HFF-Myc (cell line): ENCODE data around the gene SH2D7.
A peak's percentile ranks its signal among the peaks of the same experiment; 100 is the strongest.
"Not testable (repeated sequence)": the region's sequence is repeated elsewhere in the genome, so short reads cannot be mapped to it uniquely, and the experiment has no call there.

Source experiments
- DNase-seq: peaks from one replicate; pipeline ENCODE4 v3.0.0-alpha.2; 2011; ENCODE audit warnings: low read depth; ENCODE audit errors: extremely low read depth
- H3K4me3 ChIP-seq: replicated peaks from 2 replicates; pipeline ENCODE4 v1.5.1; 2011; ENCODE audit warnings: low read depth, mild to moderate bottlenecking, control low read depth, low read length
- TF ChIP-seq, protein P1 (sequence below): IDR thresholded peaks from 2 replicates; pipeline ENCODE4 v1.5.1; 2012; ENCODE audit warnings: mild to moderate bottlenecking, low read depth, low read length, control low read depth; ENCODE audit errors: missing control alignments

Gene SH2D7

DNA sequence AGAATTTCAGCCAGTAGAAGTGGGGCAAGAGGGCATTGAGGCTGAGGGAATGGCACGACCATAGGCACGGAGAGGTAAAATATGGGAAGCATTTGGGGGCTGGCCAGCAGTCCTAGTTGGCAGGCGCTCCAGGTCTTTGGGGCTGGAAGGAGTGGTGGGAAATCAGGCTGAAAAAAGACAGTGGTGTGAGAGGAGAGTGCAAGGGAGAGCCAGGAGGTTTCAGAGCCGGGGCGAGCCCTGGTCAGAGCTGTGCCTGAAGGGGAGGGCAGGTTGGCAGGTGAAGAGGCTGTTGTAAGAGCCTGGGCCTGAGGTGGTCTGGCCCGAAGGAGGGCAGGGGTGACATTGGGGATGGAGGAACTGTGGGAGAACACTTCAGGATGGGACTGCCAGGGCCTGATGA, 55.2 kb downstream of the SH2D7 start:
- TF ChIP-seq, protein P1, sequence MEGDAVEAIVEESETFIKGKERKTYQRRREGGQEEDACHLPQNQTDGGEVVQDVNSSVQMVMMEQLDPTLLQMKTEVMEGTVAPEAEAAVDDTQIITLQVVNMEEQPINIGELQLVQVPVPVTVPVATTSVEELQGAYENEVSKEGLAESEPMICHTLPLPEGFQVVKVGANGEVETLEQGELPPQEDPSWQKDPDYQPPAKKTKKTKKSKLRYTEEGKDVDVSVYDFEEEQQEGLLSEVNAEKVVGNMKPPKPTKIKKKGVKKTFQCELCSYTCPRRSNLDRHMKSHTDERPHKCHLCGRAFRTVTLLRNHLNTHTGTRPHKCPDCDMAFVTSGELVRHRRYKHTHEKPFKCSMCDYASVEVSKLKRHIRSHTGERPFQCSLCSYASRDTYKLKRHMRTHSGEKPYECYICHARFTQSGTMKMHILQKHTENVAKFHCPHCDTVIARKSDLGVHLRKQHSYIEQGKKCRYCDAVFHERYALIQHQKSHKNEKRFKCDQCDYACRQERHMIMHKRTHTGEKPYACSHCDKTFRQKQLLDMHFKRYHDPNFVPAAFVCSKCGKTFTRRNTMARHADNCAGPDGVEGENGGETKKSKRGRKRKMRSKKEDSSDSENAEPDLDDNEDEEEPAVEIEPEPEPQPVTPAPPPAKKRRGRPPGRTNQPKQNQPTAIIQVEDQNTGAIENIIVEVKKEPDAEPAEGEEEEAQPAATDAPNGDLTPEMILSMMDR = no peak
- H3K4me3 ChIP-seq = no peak overlapping the region
- DNase-seq = no peak

GRCh38 chr15:78148392-78149067, 56.2 kb downstream of the SH2D7 start:
- no peak for DNase-seq
- TF ChIP-seq, protein P1 = no peak
- peak overlapping the region; percentile 65 for H3K4me3 ChIP-seq

DNA sequence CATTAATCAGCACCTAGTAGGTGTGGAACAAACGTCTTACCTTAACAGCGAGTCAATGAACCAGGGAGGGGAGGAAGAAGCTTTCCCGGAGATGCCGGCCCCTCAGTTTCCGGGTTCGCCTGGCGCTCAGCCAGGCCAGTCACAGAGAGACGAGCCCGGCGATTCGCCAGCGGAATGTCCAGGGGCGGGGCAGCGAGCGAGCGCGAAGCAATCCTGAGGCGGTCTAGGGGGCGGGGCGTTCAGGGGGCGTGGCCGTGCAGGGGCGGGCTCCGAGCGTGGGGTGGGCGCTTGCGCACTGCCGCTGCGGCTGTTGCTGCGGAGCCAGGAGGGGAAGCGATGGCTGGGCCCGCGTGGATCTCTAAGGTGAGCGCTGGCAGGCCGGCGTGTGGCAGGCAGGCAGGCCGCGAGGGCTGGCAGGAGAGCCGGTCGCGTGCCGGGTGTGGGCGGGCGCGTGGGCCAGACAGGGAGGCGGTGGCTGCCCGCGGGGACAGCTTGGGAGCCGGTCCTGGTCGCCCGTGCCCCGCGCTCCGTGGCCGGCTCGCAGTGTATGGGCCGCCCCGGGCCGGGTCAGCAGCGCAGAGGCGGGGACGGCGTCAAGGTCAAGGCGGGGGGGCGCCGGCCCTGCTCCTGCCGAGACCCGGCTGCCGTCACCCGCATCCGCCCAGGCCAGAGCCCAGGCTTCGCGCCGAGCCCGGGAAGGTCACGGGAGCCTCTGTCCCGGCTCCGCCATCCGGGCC, 56.9 kb downstream of the SH2D7 start, which contains the start of gene IDH3A:
TSS of gene IDH3A (plus strand) at position 295 of the 737 bp plus-strand sequence. CDS start at position 337, 42 bp downstream.
- TF ChIP-seq, protein P1 = no peak
- peak within 1 kb of the TSS; percentile 65 for H3K4me3 ChIP-seq
- DNase-seq = peak; percentile 75

DNA sequence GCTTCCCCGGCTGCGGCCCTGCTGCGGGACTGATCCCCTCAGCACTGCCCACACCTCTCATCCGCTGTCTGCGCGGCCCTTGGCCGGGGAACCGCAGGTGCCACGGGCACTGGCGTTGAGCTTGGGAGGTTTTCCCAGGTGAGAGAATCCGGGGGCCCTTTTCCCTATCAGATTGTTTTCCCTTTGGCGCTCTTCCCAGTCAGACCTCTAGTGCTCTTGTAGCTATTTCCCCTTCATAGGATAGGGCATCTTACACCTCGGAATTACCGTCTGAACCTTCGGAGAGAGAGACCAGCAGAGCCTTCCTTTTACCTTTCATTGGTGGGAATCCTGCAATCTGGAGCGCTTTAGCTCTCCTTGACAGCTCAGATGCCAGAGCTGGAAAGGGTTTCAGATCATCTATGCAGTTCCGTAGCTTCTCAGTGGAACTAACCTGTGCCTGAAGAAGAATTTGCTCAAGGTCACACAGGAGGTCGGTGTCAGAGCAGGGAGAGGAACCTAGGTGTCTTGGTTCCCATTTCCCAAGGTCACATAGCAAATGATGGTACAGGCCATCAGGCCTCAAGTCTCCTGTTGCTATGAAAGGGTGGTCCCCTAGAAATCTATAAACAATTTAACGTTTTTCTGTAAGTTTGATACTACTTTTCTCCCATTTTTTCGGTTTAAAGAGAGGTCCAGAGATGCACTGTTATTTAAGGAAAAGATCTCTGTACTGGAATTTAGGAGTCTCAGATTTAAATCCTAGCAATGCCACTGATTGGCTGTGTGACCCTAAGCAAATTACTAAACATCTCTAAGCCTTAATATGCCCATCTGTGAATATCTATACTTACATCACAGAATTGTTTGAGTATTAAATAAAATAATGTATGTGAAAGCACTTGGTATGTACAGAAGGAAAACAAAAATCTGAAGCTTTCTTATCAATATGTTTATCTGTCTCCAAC, 57.7 kb downstream of the SH2D7 start:
- TF ChIP-seq, protein P1 = no peak
- no peak for DNase-seq

DNA sequence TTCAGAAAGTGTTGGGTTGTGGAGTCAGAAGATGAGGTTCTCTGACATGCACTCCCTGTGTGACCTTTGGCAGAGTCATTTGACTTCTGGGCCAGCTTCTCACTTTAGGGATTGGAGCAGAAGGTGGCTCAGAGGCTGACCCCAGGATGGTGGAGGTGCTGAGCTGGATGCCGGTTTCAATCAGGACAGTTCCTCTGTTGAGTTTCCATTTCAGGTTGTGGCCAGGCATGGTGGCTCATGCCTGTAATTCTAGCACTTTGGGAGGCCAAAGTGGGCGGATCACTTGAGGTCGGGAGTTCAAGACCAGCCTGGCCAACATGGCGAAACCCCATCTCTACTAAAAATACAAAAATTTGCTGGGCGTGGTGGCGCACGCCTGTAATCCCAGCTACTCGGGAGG, 58.7 kb downstream of the SH2D7 start:
- not testable (repeated sequence) for H3K4me3 ChIP-seq

More for the DNA sequence above, 57.7 kb downstream of the SH2D7 start:
- peak overlapping the region; percentile 65 for H3K4me3 ChIP-seq

More for the DNA sequence above, 58.7 kb downstream of the SH2D7 start:
- not testable (repeated sequence) for DNase-seq
